Ishikawa (cell line): ENCODE results near the gene HSCB.

Experiments
- CEBPB ChIP-seq: IDR thresholded peaks from 2 replicates; pipeline ENCODE4 v1.6.1; 2012
- CREB1 ChIP-seq: IDR thresholded peaks from 2 replicates; pipeline ENCODE4 v1.6.1; 2012; ENCODE audit warnings: low read depth
- EGR1 ChIP-seq: IDR thresholded peaks from 2 replicates; pipeline ENCODE4 v1.6.1; 2012
- EP300 ChIP-seq: IDR thresholded peaks from 2 replicates; pipeline ENCODE4 v1.6.1; 2012; ENCODE audit warnings: borderline replicate concordance
- FOXM1 ChIP-seq: IDR thresholded peaks from 2 replicates; pipeline ENCODE4 v1.6.1; 2012; ENCODE audit warnings: low read depth, borderline replicate concordance
- NFIC ChIP-seq: IDR thresholded peaks from 2 replicates; pipeline ENCODE4 v1.6.1; 2012
- RAD21 ChIP-seq: IDR thresholded peaks from 2 replicates; pipeline ENCODE4 v1.6.1; 2012; ENCODE audit warnings: low read depth
- TAF1 ChIP-seq: IDR thresholded peaks from 2 replicates; pipeline ENCODE4 v1.6.1; 2012; ENCODE audit warnings: low read depth, mild to moderate bottlenecking
- TCF12 ChIP-seq: IDR thresholded peaks from 2 replicates; pipeline ENCODE4 v1.6.1; 2012; ENCODE audit warnings: low read depth
- TEAD4 ChIP-seq: IDR thresholded peaks from 2 replicates; pipeline ENCODE4 v1.6.1; 2012
- YY1 ChIP-seq: IDR thresholded peaks from 2 replicates; pipeline ENCODE4 v1.6.1; 2012; ENCODE audit warnings: low read depth
- ZBTB7A ChIP-seq: IDR thresholded peaks from 2 replicates; pipeline ENCODE4 v1.6.1; 2012; ENCODE audit warnings: low read depth
- TF ChIP-seq, protein P1 (sequence below): IDR thresholded peaks from 2 replicates; pipeline ENCODE4 v1.6.1; 2012
- TF ChIP-seq, protein P2 (sequence below): IDR thresholded peaks from 2 replicates; pipeline ENCODE4 v1.6.1; 2012
- TF ChIP-seq, protein P3 (sequence below): IDR thresholded peaks from 2 replicates; pipeline ENCODE4 v1.6.1; 2012; ENCODE audit warnings: low read depth, mild to moderate bottlenecking

HSCB gene

GRCh38 chr22:28730179-28730578, 11.7 kb upstream of the HSCB start:
- TF ChIP-seq CREB1 (no peak), NFIC (no peak), TCF12 (no peak), RAD21 (no peak), FOXM1 (no peak), EGR1 (no peak), CEBPB (no peak), TAF1 (no peak), EP300 (no peak)
- TF ChIP-seq, protein P1, sequence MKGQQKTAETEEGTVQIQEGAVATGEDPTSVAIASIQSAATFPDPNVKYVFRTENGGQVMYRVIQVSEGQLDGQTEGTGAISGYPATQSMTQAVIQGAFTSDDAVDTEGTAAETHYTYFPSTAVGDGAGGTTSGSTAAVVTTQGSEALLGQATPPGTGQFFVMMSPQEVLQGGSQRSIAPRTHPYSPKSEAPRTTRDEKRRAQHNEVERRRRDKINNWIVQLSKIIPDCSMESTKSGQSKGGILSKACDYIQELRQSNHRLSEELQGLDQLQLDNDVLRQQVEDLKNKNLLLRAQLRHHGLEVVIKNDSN = no peak
- TF ChIP-seq, protein P2, sequence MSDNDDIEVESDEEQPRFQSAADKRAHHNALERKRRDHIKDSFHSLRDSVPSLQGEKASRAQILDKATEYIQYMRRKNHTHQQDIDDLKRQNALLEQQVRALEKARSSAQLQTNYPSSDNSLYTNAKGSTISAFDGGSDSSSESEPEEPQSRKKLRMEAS = no peak

DNA sequence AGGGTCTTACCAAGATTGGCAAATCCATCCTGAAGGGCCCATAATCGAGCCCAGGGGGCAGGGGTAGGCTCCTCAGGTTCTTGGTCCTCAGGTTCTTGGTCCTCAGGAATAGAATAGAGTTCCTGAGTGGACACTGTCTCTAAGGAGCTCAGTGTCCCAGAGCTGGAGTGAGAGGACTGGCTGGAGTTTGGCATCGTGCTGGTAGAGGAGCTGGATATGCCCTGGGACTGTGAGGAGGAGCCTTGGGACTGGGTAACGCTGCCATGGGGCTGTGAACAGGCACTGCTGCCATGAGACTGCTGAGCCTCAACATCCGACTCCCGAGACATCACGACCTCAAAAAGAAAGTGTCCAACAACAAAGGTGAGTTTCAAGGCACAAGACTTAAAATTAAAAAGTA, 7.4 kb upstream of the HSCB start:
- no peak for TF ChIP-seq FOXM1

DNA sequence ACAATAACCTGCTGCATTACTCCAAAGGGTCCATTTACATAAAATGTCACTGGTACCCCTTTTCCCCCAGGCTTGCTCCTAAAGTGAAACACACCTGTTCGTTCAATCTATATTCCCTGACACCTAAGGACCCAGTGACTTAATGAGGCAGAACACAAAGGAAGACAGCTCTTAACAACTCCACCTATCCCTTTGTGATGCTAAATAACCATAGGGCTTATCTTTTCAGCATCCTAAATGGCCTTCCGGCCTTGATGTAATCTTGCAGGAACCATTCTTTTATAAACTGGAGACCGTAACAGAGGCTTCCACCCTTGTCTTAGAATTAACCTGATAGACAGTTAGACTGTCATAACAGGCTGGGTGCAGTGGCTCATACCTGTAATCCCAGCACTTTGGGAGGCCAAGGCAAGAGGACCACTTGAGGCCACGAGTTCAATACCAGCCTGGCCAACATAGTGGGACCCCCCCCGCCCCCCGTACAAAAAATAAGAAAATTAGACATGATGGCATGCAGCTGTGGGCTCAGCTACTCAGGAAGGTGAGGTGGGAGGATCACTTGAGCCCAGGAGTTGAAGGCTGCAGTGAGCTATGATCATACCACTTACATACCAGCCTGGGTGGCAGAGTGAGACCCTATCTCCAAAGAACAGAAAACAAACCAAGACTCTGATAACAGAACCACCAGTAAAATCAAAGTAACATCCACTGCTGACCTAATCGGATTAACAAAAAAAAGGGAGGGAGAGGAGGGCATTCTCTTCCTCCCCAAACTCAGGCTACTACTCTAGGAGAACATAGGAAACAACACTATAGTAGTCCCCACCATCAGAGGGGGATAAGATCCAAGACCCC, 5.3 kb upstream of the HSCB start:
- TF ChIP-seq NFIC = no peak
- TF ChIP-seq ZBTB7A = no peak

DNA sequence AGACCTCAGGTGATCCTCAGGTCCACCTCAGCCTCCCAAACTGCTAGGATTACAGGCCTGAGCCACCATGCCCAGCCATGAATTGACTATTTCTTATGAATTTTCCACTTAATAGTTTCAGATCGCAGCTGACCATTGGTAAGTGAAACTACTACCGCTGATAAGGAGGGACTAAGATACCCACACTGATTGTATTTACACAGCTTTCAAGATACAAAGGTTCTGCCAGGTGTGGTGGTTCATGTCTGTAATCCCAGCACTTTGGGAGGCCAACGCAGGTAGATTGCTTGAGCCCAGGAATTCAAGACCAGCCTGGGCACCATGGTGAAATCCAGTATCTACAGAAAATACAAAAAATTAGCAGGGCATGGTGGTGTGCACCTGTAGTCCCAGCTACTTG, 4.1 kb upstream of the HSCB start:
- TF ChIP-seq TEAD4 = no peak
- TF ChIP-seq, protein P1 = no peak
- TF ChIP-seq NFIC = no peak
- no peak for TF ChIP-seq CREB1
- TF ChIP-seq ZBTB7A = no peak

- TF ChIP-seq CEBPB (no peak), CREB1 (no peak), EGR1 (no peak; the same call in 1 of the 2 replicates), TEAD4 (no peak), FOXM1 (no peak), YY1 (no peak), RAD21 (no peak), EP300 (no peak), ZBTB7A (no peak)
- TF ChIP-seq, protein P2 = no peak
- TF ChIP-seq, protein P1 = no peak
These were observed 547 bp upstream of the HSCB start for GRCh38 chr22:28741200-28741784.

DNA sequence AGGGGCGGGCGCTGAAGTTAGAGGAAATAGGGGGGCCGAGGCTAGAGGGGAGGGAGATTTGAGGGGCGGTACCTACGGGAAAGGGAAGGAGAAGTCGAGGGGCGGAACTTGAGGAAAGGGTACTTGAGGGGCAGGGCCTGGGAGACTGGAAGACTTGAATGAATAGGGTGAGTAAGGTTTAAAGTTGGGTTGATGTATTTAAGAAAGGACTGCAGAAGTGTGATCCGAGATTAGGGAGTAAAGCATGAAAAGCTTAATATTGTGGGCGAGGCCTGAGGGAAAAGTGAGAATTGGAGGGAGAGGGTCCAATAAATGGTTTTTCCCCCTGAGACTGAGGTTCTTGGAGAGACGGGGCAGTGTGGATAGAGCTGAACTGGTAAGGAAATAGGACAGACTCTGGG, 723 bp downstream of the HSCB start:
- TF ChIP-seq ZBTB7A (no peak), EP300 (no peak), EGR1 (no peak), TCF12 (no peak), RAD21 (no peak), CREB1 (no peak), FOXM1 (no peak), NFIC (no peak), YY1 (no peak), CEBPB (no peak), TEAD4 (no peak), TAF1 (no peak)
- TF ChIP-seq, protein P3, sequence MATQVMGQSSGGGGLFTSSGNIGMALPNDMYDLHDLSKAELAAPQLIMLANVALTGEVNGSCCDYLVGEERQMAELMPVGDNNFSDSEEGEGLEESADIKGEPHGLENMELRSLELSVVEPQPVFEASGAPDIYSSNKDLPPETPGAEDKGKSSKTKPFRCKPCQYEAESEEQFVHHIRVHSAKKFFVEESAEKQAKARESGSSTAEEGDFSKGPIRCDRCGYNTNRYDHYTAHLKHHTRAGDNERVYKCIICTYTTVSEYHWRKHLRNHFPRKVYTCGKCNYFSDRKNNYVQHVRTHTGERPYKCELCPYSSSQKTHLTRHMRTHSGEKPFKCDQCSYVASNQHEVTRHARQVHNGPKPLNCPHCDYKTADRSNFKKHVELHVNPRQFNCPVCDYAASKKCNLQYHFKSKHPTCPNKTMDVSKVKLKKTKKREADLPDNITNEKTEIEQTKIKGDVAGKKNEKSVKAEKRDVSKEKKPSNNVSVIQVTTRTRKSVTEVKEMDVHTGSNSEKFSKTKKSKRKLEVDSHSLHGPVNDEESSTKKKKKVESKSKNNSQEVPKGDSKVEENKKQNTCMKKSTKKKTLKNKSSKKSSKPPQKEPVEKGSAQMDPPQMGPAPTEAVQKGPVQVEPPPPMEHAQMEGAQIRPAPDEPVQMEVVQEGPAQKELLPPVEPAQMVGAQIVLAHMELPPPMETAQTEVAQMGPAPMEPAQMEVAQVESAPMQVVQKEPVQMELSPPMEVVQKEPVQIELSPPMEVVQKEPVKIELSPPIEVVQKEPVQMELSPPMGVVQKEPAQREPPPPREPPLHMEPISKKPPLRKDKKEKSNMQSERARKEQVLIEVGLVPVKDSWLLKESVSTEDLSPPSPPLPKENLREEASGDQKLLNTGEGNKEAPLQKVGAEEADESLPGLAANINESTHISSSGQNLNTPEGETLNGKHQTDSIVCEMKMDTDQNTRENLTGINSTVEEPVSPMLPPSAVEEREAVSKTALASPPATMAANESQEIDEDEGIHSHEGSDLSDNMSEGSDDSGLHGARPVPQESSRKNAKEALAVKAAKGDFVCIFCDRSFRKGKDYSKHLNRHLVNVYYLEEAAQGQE = no peak
- TF ChIP-seq, protein P2 = no peak
- TF ChIP-seq, protein P1 = no peak

DNA sequence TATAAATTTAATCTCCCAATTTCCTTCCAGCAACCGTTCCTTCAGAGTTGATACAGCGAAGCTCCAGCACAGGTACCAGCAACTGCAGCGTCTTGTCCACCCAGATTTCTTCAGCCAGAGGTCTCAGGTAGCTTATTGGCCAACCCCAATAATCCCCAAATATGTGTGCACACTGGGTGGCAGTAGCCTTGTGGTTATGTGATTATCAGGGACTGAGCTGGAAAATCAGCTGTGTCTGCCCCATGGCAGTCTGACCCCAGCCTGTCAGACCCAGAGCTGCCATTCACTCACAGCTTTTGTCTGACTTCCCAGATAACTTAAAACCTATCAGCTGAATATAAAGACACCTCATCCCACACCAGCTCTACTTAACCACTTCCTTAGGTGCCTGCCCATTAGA, 2.0 kb downstream of the HSCB start:
- TF ChIP-seq EGR1 (no peak), CREB1 (no peak), TAF1 (no peak), TCF12 (no peak), FOXM1 (no peak), TEAD4 (no peak), RAD21 (no peak), CEBPB (no peak), ZBTB7A (no peak)
- TF ChIP-seq, protein P1 = no peak
- TF ChIP-seq, protein P3 = no peak
